ENCODE results near the gene JPH2. TPM values are rescaled to one million over a fixed set of nuclear protein-coding genes. Genes with fewer than 3 reads are reported as not detected.

Gene JPH2
- total RNA-seq, 1 experiment from 2014 or later: 14.7 TPM

- intact Hi-C loops (cut with micrococcal nuclease): no loop called here
These were observed 120.1 kb downstream of the JPH2 start for GRCh38 chr20:44066645-44067606.

GRCh38 chr20:44065401-44066340 is 121.3 kb downstream of the JPH2 start:
- H3K36me3 Mint-ChIP-seq (ENCODE audit: insufficient read depth, unreplicated experiment): no peaks in the 10 kb centered on the region
- H3K9me3 Mint-ChIP-seq (ENCODE audit: unreplicated experiment): no peaks in the 10 kb centered on the region
- DNase-seq (ENCODE audit: unreplicated experiment): no peak
- no peak overlapping the region for H3K4me3 Mint-ChIP-seq (ENCODE audit: unreplicated experiment)
- no TSS peak for BruUV-seq (replicated peaks)
- no peaks in the 10 kb centered on the region for H3K27me3 Mint-ChIP-seq (ENCODE audit: insufficient read depth, unreplicated experiment)
- no peak for TF ChIP-seq CTCF (IDR thresholded peaks at IDR 0.05; ENCODE audit: unreplicated experiment)
- intact Hi-C loops (cut with micrococcal nuclease): no loop called here
- H3K27ac Mint-ChIP-seq (ENCODE audit: low read depth, unreplicated experiment): no peak overlapping the region
- H3K4me1 Mint-ChIP-seq (ENCODE audit: insufficient read depth, unreplicated experiment): no peaks in the 10 kb centered on the region
- CTCF ChIA-PET: interaction anchor here (0.5 kb wide), 1 partner anchor 52 kb away, joined by 4 read pairs; no protein-coding TSS in a partner anchor
- POLR2A ChIA-PET: no interaction called here

More at GRCh38 chr20:44066645-44067606, 120.1 kb downstream of the JPH2 start:
- Mint-ChIP-seq H3K9me3 (ENCODE audit: unreplicated experiment) (no peaks in the 10 kb centered on the region), H3K4me3 (ENCODE audit: unreplicated experiment) (no peak overlapping the region), H3K36me3 (ENCODE audit: insufficient read depth, unreplicated experiment) (no peaks in the 10 kb centered on the region), H3K4me1 (ENCODE audit: insufficient read depth, unreplicated experiment) (no peaks in the 10 kb centered on the region), H3K27ac (ENCODE audit: low read depth, unreplicated experiment) (no peak overlapping the region), H3K27me3 (ENCODE audit: insufficient read depth, unreplicated experiment) (no peaks in the 10 kb centered on the region)
- BruUV-seq (replicated peaks): no TSS peak
- POLR2A ChIA-PET: interaction anchor here (0.6 kb wide), 1 partner anchor 88 kb away, joined by 4 read pairs; no protein-coding TSS in a partner anchor
- CTCF ChIA-PET: interaction anchor here (0.5 to 1.0 kb wide), 5 partner anchors 23 to 320 kb away, joined by 3 to 6 read pairs (median 4); no protein-coding TSS in a partner anchor
- no peak for DNase-seq (ENCODE audit: unreplicated experiment)
- TF ChIP-seq CTCF (IDR thresholded peaks at IDR 0.05; ENCODE audit: unreplicated experiment): no peak

GRCh38 chr20:44064501-44065400 is 122.2 kb downstream of the JPH2 start:
- intact Hi-C loops (cut with micrococcal nuclease): no loop called here
- no TSS peak for BruUV-seq (replicated peaks)
- ChIA-PET POLR2A (no interaction called here), CTCF (no interaction called here)
- Mint-ChIP-seq H3K9me3 (ENCODE audit: unreplicated experiment) (no peaks in the 10 kb centered on the region), H3K27ac (ENCODE audit: low read depth, unreplicated experiment) (no peak overlapping the region), H3K27me3 (ENCODE audit: insufficient read depth, unreplicated experiment) (no peaks in the 10 kb centered on the region), H3K4me1 (ENCODE audit: insufficient read depth, unreplicated experiment) (no peaks in the 10 kb centered on the region), H3K36me3 (ENCODE audit: insufficient read depth, unreplicated experiment) (no peaks in the 10 kb centered on the region), H3K4me3 (ENCODE audit: unreplicated experiment) (no peak overlapping the region)
- DNase-seq (ENCODE audit: unreplicated experiment): no peak
- no peak for TF ChIP-seq CTCF (IDR thresholded peaks at IDR 0.05; ENCODE audit: unreplicated experiment)

Other genes starting within 250 kb of the JPH2 start
- gene OSER1, start 23.6 kb upstream of the JPH2 start, total RNA-seq (2022): 45.4 and 50.8 TPM in 2 replicates
- gene GDAP1L1, start 60.1 kb upstream of the JPH2 start, total RNA-seq (2022): 0.37 TPM in 1 of 2 replicates, not detected in the other
- gene FITM2, start 124.0 kb upstream of the JPH2 start, total RNA-seq (2022): 7.2 and 8.1 TPM in 2 replicates
- not detected in 2 replicates for gene R3HDML, start 149.9 kb upstream of the JPH2 start, total RNA-seq (2022)
- 0.22 TPM in 1 of 2 replicates, not detected in the other for gene HNF4A, start 168.5 kb upstream of the JPH2 start, total RNA-seq (2022)